ENCODE results near the gene OR2F1.
"Not testable (repeated sequence)": the region's sequence is repeated elsewhere in the genome, so short reads cannot be mapped to it uniquely, and the experiment has no call there.

OR2F1 gene

GRCh38 chr7:144010821-144011220 is 56.2 kb downstream of the OR2F1 start:
- not testable (repeated sequence) for DNase-seq

- no peak for DNase-seq
These were observed 57.0 kb downstream of the OR2F1 start for GRCh38 chr7:144011458-144012230.
